ENCODE results near the gene CELF1.

GRCh38 chr11:47464483-47464882 lies 88.4 kb downstream of the CELF1 start:
- TF ChIP-seq REST (IDR thresholded peaks at IDR 0.05; ENCODE audit: unreplicated experiment) (no peak), CTCF (conservative IDR thresholded peaks at IDR 0.05; ENCODE audit: low read depth in 2 of 2) (no peak), EZH2 (IDR thresholded peaks at IDR 0.05; ENCODE audit: low read depth, unreplicated experiment) (no peak), POLR2AphosphoS5 (IDR thresholded peaks at IDR 0.05; ENCODE audit: low read depth) (no peak), EZH2phosphoT487 (IDR thresholded peaks at IDR 0.05; ENCODE audit: unreplicated experiment) (no peak), ETS1 (IDR thresholded peaks at IDR 0.05) (no peak), CREB1 (CRISPR knock-in tag; IDR thresholded peaks at IDR 0.05; ENCODE audit: low read depth) (no peak), ZNF114 (CRISPR knock-in tag; IDR thresholded peaks at IDR 0.05) (no peak), JUNB (IDR thresholded peaks at IDR 0.05; ENCODE audit: unreplicated experiment) (no peak), ZNF462 (CRISPR knock-in tag; IDR thresholded peaks at IDR 0.05) (no peak), STAT1 (IDR thresholded peaks at IDR 0.05; ENCODE audit: unreplicated experiment) (no peak), ZNF331 (CRISPR knock-in tag; IDR thresholded peaks at IDR 0.05; ENCODE audit: low read depth) (no peak)

Data from GM23338 (cell line).